Hematopoietic multipotent progenitor cell (in vitro differentiated cells): ENCODE results near the gene SPOP. TPM values are rescaled to one million over a fixed set of nuclear protein-coding genes. Genes with fewer than 3 reads are reported as not detected.
"Not testable (repeated sequence)": the region's sequence is repeated elsewhere in the genome, so short reads cannot be mapped to it uniquely, and the experiment has no call there.

Experiments
- DNase-seq, 3 donors: peaks; one replicate each; pipeline ENCODE4 v3.0.0-alpha.2; 2011 to 2015; ENCODE audit warnings: low read depth in 2 of 3, low spot score in 2 of 3
- total RNA-seq: library from RNA; depleted of rRNA; stranded (reverse); fragments of >200 nt; gene quantifications from one replicate; pipeline ENCODE4 v1.2.3, GENCODE V29; 2012

The SPOP gene
- total RNA-seq, 1 donor = 77.8 TPM

- DNase-seq = no peak
These were observed 123.0 kb downstream of the SPOP start for GRCh38 chr17:49554694-49555494.

- no peak for DNase-seq
These were observed 124.1 kb downstream of the SPOP start for GRCh38 chr17:49553676-49554335.

- DNase-seq = no peak
These were observed 125.7 kb downstream of the SPOP start for GRCh38 chr17:49552070-49552751.

GRCh38 chr17:49551221-49552069, 126.5 kb downstream of the SPOP start:
- DNase-seq = no peak

- DNase-seq = not testable (repeated sequence)
These were observed 127.1 kb downstream of the SPOP start for GRCh38 chr17:49550764-49551163.

- no peak for DNase-seq
These were observed 127.9 kb downstream of the SPOP start for GRCh38 chr17:49549691-49550678.

- no peak for DNase-seq
These were observed 128.6 kb downstream of the SPOP start for GRCh38 chr17:49549311-49549605.

Other genes starting within 250 kb of the SPOP start
- gene NGFR, start 182.8 kb downstream of the SPOP start, total RNA-seq = 0.27 TPM
- under 0.01 TPM for gene NXPH3, start 102.2 kb downstream of the SPOP start, total RNA-seq
- 30.2 TPM for gene SLC35B1, start 29.9 kb upstream of the SPOP start, total RNA-seq
- gene FAM117A, start 86.0 kb upstream of the SPOP start, total RNA-seq = 260 TPM
- 53.6 TPM for gene KAT7, start 110.6 kb upstream of the SPOP start, total RNA-seq
- gene TAC4, start 170.0 kb upstream of the SPOP start, total RNA-seq = not detected